ENCODE measurements around the gene PTAR1.

PTAR1 gene

DNA sequence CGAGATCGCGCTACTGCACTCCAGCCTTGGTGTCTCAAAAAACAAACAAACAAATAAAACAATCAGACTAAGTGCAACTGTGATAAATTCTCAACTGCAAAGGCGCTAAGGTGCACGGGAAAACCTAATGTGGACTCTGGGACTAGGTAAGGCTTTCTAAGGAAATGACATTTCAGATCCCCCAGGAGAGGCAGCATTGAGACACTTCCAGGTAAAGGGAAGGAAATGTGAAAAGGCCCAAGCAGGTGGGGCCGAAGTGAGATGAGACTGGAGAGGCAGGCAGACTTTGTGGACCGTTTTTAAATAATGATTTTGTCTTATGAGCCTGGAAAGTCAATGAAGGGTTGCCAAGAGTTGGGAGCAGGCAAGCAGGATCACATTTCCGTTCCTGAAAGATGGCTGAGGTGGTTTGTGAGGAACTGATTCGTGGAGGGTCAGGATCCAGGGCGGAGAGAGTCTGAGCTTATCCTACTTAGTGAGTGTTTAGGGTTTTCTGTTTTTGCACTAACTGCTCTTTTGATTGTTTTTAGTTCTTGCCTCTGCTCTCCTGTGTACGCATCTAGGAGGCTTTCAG lies 85.6 kb downstream of the PTAR1 start:
- DNase-seq (ENCODE audit: low read depth in 2 of 2), result no peak

DNA sequence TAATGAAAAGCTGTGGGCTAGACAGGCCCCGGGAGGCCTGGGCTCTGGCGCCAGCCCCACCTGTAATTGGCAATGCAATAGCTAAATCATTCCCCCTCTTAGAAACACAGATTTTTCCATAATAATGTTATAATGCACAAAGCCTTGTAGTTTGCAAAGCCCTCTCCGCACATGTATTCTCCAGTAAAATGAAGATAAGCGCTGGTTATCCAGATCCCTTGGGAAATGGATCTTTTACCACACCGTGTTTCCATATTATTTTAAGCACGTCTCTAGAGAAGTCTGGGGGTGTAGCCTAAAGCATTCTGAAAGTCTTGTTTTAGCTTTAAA lies 86.5 kb downstream of the PTAR1 start:
- DNase-seq (ENCODE audit: low read depth in 2 of 2), result no peak

DNA sequence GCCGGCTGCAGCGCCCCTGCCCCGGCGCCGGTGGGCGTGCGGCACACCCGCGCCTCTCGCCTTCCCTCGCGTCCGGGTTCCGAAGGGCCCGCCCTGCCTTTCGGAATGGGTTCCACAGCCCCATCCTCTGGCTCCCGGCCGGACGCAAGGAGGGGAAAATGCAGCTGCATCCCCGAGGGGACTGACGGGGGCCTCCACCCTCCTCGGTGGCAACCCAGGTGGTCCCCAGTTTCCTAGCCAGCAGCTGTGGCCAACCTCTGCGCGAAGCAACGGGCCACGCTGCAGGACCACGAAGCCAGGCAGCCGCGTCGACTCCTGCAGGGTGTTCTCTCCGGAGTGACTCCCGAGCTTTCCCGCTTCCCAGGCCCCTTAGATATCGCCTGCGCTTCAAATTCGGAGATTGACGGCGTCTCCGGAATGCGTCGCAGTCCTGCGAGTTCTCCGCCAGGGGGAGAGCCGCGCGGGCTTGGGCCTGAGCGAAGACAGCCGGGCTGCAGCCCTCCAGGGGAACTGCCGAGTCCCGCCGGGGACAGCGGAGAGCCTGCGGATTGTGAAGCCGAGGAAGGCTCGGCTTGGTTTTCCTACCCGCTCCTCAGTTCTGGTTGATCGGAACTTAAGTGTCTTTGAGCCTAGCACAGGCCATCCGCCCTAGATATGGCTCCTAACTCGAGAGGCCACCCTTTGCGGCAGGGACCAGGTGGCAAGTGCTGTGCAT lies 87.1 kb downstream of the PTAR1 start:
- peak; percentile 64 for DNase-seq (ENCODE audit: low read depth in 2 of 2)

DNA sequence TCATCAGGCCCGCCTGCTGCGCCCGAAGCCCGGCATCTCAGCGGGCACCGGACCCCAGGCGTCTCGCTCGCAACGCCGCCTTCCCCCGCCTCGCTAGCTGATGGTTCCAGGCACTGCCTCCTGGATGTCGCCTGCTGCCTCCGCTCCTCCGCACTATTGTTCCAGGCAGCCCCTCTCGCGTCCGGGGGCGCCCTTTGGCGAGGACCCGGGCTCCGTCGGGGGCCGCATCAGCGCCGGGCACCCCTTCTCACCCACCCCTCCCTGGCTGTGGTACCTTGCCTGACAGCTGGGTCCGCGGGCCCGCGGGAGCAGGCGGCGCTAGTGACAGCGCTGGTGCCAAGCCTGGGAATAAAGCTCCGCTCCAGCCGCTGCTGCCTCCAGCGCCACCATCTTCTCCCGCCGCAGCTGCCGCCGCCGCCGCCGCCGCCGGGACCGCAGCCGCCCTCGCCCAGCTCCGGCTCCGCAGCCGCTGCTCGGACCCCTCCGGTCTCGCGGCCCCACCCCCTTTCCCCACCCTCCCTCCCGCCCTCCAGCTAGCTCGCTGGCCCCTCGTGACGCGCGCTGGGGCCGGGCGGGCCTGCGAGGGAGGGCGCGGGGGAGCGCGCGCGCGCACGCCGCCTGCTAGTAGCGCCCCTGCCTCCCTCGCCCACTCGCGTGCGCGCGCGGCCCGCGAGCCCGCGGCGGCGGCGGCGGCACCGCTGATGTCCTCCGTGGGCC lies 87.8 kb downstream of the PTAR1 start, which contains the start of gene APBA1:
Gene APBA1 (minus strand): TSS at position 493 of the 717 bp plus-strand sequence.
- peak; percentile 7 to 12 for DNase-seq (ENCODE audit: low read depth in 2 of 2)

DNA sequence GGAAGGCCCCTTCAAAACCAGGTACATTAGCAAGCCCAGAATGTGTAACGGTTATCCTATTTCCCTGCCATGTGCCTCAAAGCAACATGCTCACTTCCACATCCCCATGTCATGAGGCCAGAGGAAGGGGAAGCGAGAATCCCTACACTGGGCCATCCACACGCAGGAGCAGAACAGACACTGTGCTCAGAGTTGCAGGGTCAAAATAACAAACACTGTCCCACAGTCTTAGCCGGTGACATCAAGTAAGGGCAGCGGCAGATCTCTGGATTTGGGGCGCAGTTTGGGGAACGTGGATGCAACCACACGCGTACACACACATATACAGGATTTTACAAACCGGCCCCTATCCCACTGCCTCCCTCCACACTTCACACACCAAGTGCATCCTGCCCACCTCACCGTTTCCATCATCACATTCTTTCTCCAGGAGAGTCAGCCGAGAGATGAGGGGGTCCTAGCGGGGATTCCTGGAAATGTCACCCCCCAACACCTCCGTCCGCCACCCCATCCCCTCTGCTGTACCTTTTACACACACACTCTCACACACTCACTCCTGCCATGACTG lies 88.4 kb downstream of the PTAR1 start:
- no peak for DNase-seq (ENCODE audit: low read depth in 2 of 2)

DNA sequence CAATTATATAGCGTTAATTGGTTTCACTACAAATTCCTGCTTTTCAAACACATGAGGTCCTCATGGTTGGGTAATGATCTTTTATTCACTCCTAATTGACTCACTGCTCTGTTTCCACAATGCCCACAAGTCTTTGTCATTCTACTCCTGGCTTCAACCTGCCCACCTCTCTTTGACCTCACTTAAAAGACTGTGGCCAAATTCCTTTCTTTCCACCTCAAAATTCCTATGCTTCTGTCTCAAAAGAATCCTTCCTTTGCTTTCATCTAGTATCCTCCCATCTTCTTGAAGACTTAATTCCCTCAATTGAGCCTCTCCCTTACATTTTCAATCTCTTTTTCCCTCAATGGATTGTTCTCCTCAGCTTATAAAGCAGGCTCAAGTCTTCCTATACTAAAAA lies 92.5 kb downstream of the PTAR1 start:
- DNase-seq (ENCODE audit: low read depth in 2 of 2), result no peak

DNA sequence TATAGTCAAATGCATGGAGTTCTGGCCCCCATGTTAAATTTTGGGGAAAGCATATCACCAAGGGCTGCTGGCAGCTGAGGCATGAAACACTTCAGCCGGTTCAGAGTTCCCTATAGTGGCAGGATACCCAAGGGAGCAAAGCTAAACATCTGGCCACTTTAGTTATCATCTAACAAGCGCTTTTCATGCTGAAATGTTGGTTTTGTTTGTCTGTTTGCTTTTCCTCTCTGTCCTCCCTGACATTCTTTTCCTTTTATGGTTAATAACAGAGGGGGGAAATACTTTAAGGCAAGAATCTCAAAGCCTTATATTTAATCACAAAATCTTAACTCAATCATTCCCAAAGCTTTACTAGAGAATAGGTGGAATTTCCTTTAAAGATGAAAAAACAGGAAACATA lies 99.5 kb downstream of the PTAR1 start:
- DNase-seq (ENCODE audit: low read depth in 2 of 2), result no peak

All from stimulated activated CD8-positive, alpha-beta memory T cell treated with anti-CD3 and anti-CD28 coated beads, Interleukin-2, amount 100 ng/mL, for 48 hours (primary cell).